Motor neuron (in vitro differentiated cells): ENCODE results near the gene SKIDA1. TPM values are rescaled to one million over a fixed set of nuclear protein-coding genes. Genes with fewer than 3 reads are reported as not detected.

Experiments
- ATAC-seq, 8 experiments: fragments of 200-7000 bp; cut with Tn5 transposase; replicated peaks in 6 of 8; 2 replicates each; pipeline ENCODE4 v1.8.0; 2021; ENCODE audit warnings: mild to moderate bottlenecking in 8 of 8, moderate library complexity in 8 of 8
- H3K27ac ChIP-seq, 2 donors: fragments of 250-450 bp; sonication (Bioruptor Pico); 2 replicates each; pipeline ENCODE4 v1.9.0; 2021; ENCODE audit warnings: antibody characterized with exemption in 2 of 2, mild to moderate bottlenecking in 2 of 2, moderate library complexity in 1 of 2
- H3K4me1 ChIP-seq, 2 donors: fragments of 250-450 bp; sonication (Bioruptor Pico); replicated peaks in 1 of 2; 2 replicates each; pipeline ENCODE4 v1.6.1; 2021; ENCODE audit warnings: antibody characterized with exemption in 2 of 2, mild to moderate bottlenecking in 2 of 2, moderate library complexity in 1 of 2
- H3K4me3 ChIP-seq, 5 donors: fragments of 250-450 bp; sonication (Bioruptor Pico); 2 replicates each; pipeline ENCODE4 v1.9.0; 2021; ENCODE audit warnings: antibody characterized with exemption in 5 of 5, mild to moderate bottlenecking in 5 of 5, moderate library complexity in 4 of 5
- WGBS, 10 experiments: fragments of 450-650 bp; shearing (Covaris generic); methylation state at CpG; one replicate each; pipeline ENCODE4 v1.0.0; 2022; 5-methylcytosine and 5-hydroxymethylcytosine counted together
- in situ Hi-C, 9 experiments: fragments of 400-800 bp; cut with MboI; loops; one replicate each; pipeline ENCODE4 v1.15.0; 2021; ENCODE audit warnings: low sequenced_read_pairs in 9 of 9, low pct_unique_long_range_greater_than_20kb in 2 of 9; ENCODE audit not compliant: unreplicated experiment in 9 of 9
- total RNA-seq, 8 experiments: library from RNA; unstranded; fragments of 300-600 nt; gene quantifications; 2 replicates each; pipeline versions ENCODE4 v1.2.3 to v1.2.4, GENCODE V29; 2022

SKIDA1 gene
- total RNA-seq, 8 experiments from 2014 or later: 0.10 to 43.8 (median 7.9) TPM

DNA sequence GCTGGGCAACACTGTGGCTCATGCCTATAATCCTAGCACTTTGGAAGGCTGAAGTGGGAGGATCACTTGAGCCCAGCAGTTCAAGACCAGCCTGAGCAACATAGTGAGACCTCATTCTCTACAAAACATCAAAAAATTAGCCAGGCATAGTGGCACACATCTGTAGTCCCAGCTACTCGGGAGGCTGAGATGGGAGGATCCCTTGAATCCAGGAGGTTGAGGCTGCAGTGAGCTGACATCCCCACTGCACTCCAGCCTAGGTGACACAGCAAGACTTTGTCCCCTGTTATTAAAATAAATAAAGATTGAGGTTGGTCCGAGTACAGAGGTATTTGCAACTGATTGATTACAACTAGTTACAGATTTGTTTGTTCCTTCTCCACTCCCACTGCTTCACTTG lies 44.1 kb downstream of the SKIDA1 start:
- 20 to 100% (median 86%) methylated on average over 1 to 2 of the region's 2 CpGs; no CpG with 5 or more reads in 5 of the 10 experiments for WGBS, 10 experiments
- no peak overlapping the region for H3K27ac ChIP-seq
- in situ Hi-C loops: loop anchor here in 6 of 9 experiments (25.0 kb wide), 4 partner anchors 194 to 1506 kb away; no protein-coding TSS in a partner anchor
- no peak for ATAC-seq
- no peaks in the 10 kb centered on the region for H3K4me1 ChIP-seq
- no peak overlapping the region for H3K4me3 ChIP-seq

DNA sequence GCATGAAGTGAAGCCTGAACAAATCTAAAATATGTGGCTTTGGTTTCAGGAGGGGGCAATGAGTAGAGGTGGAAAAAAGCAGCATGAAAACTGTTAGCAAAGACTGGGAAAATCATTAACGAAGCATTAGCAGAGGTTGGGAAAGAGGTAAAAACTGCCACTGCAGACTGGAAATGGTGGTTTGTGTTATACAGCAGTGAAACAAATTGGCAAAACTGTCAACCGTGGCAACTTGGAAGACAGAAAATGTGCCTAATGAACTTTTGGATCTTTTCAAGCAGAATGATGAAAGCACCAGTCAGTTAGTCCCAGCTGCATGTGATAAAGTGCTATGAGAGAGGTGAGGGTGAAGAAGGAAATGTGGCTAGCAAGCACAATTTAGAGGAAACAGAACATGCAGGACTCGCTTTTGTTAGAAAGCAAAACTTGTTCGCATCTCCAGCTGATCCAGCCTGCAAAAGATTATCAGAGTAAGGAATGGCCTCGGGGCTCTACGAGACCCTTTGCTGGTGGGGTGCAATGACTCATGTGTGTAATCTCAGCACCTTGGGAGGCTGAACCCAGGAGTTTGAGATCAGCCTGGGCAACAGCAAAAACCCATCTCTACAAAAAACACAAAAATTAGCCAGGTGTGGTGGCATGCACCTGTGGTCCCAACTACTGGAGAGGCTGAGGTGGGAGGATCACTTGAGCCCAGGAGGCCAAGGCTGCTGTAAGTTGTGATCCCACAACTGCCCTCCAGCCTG lies 45.7 kb downstream of the SKIDA1 start:
- in situ Hi-C loops: loop anchor here in 6 of 9 experiments (25.0 kb wide), 4 partner anchors 192 to 1508 kb away; no protein-coding TSS in a partner anchor
- H3K27ac ChIP-seq: no peak overlapping the region
- H3K4me3 ChIP-seq: no peak overlapping the region
- no peaks in the 10 kb centered on the region for H3K4me1 ChIP-seq
- ATAC-seq: no peak
- WGBS, 10 experiments: 20 to 79% (median 56%) methylated on average over 1 to 6 of the region's 6 CpGs

- Histone ChIP-seq H3K27ac (no peak overlapping the region), H3K4me3 (no peak overlapping the region), H3K4me1 (peaks cover 0 to 5% of the 10 kb centered on the region in 2 donors)
- in situ Hi-C loops: loop anchor here in 6 of 9 experiments (25.0 kb wide), 4 partner anchors 188 to 1512 kb away; no protein-coding TSS in a partner anchor
- 14 to 100% (median 89%) methylated on average over 1 to 5 of the region's 5 CpGs; no CpG with 5 or more reads in 2 of the 10 experiments for WGBS, 10 experiments
- ATAC-seq: no peak
Measured at GRCh38 chr10:21475393-21475792, 50.1 kb downstream of the SKIDA1 start.

DNA sequence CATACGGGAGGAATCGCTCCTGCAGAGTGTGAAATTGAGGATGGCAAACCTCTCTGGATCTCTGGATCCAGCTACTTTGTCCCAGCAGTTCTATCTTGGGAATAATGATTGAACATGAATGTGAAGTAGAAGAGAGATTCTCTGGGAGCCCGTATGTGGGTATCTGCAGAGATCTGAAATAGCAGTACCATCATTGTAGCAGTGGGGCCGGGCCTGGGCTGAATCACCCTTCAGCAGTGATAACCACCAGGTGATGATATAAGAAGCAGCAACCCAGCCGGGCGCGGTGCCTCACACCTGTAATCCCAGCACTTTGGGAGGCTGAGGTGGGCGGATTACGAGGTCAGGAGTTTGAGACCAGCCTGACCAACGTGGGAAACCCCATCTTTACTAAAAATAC lies 51.9 kb downstream of the SKIDA1 start:
- WGBS, 10 experiments: 65 to 100% (median 91%) methylated on average over 1 to 6 of the region's 10 CpGs; no CpG with 5 or more reads in 2 of the 10 experiments
- in situ Hi-C loops: no loop called here
- Histone ChIP-seq H3K4me3 (no peak overlapping the region), H3K27ac (no peak overlapping the region), H3K4me1 (peaks cover 0 to 5% of the 10 kb centered on the region in 2 donors)
- no peak for ATAC-seq

- no peak for ATAC-seq
Measured at GRCh38 chr10:21473135-21473534, 52.3 kb downstream of the SKIDA1 start.

DNA sequence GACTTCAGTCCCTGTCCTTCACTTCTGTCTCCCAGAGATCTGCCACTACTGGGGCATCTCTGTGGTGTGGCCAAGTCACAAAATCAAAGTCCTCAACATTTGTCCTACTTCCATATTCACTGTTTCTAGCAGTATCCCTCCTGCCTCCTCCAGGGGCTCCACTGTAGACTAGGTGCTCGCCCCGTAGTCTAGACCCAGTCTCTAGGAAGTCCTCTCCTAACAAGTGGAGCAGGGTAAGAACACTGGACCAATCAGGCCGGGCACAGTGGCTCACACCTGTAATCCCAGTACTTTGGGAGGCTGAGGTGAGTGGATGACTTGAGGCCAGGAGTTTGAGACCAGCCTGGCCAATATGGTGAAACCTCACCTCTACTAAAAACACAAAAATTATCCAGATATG lies 57.4 kb downstream of the SKIDA1 start:
- Histone ChIP-seq H3K4me1 (peaks cover 0 to 1% of the 10 kb centered on the region in 2 donors), H3K27ac (no peak overlapping the region), H3K4me3 (no peak overlapping the region)
- WGBS, 10 experiments: 85 to 100% (median 95%) methylated on average over 1 to 3 of the region's 3 CpGs; no CpG with 5 or more reads in 7 of the 10 experiments
- in situ Hi-C loops: no loop called here
- ATAC-seq: no peak

More at GRCh38 chr10:21473135-21473534, 52.3 kb downstream of the SKIDA1 start:
- Histone ChIP-seq H3K4me1 (peaks cover 0 to 5% of the 10 kb centered on the region in 2 donors), H3K27ac (no peak overlapping the region), H3K4me3 (no peak overlapping the region)
- in situ Hi-C loops: no loop called here
- WGBS, 10 experiments: 0 to 71% (median 20%) methylated on average over 1 to 4 of the region's 4 CpGs

- ATAC-seq: no peak
- 60 to 100% (median 92%) methylated on average over 1 of the region's 1 CpG; no CpG with 5 or more reads in 4 of the 10 experiments for WGBS, 10 experiments
- H3K27ac ChIP-seq: no peak overlapping the region
- in situ Hi-C loops: no loop called here
- H3K4me3 ChIP-seq: no peak overlapping the region
- H3K4me1 ChIP-seq: no peaks in the 10 kb centered on the region
Measured at GRCh38 chr10:21467633-21468032, 57.8 kb downstream of the SKIDA1 start.

GRCh38 chr10:21464134-21464533 lies 61.3 kb downstream of the SKIDA1 start:
- H3K4me3 ChIP-seq: no peak overlapping the region
- 0 to 100% (median 78%) methylated on average over 1 to 7 of the region's 7 CpGs; no CpG with 5 or more reads in 1 of the 10 experiments for WGBS, 10 experiments
- no peak overlapping the region for H3K27ac ChIP-seq
- no peak for ATAC-seq
- no peaks in the 10 kb centered on the region for H3K4me1 ChIP-seq
- in situ Hi-C loops: no loop called here

Other genes starting within 250 kb of the SKIDA1 start
- gene MLLT10, start 8.6 kb upstream of the SKIDA1 start, total RNA-seq: 10 to 100 TPM; 19.0 to 59.6 (median 34.1) TPM